Spleen (tissue), 11 donors: ENCODE results near the gene CACNA1C. TPM values are rescaled to one million over a fixed set of nuclear protein-coding genes. Genes with fewer than 3 reads are reported as not detected.
"Not testable (repeated sequence)": the region's sequence is repeated elsewhere in the genome, so short reads cannot be mapped to it uniquely, and the experiment has no call there.

Experiments used
- DNase-seq: peaks from one replicate; pipeline ENCODE4 v3.0.0-alpha.2; 2020
- H3K27ac ChIP-seq, 8 donors: fragments of 200-600 bp; sonication (generic) in 7 of 8; 1 replicate in 4 of 8; 2 replicates in 4 of 8; pipeline versions ENCODE4 v1.5.0 to v1.8.0; 2016 to 2021; ENCODE audit warnings: inconsistent platforms in 4 of 8, mild to moderate bottlenecking in 4 of 8, moderate library complexity in 1 of 8
- H3K27me3 ChIP-seq, 7 donors: fragments of 200-600 bp; sonication (generic) in 6 of 7; replicated peaks in 1 of 7; 1 replicate in 4 of 7; 2 replicates in 3 of 7; pipeline versions ENCODE4 v1.5.0 to v1.8.0; 2016 to 2021; ENCODE audit warnings: inconsistent platforms in 3 of 7, mild to moderate bottlenecking in 1 of 7
- H3K36me3 ChIP-seq, 6 donors: fragments of 200-600 bp; sonication (generic) in 5 of 6; 1 replicate in 4 of 6; 2 replicates in 2 of 6; pipeline versions ENCODE4 v1.5.0 to v1.8.0; 2016 to 2021; ENCODE audit warnings: inconsistent platforms in 2 of 6
- H3K4me1 ChIP-seq, 6 donors: fragments of 200-600 bp; sonication (generic) in 5 of 6; 1 replicate in 3 of 6; 2 replicates in 3 of 6; pipeline versions ENCODE4 v1.5.0 to v1.8.0; 2016 to 2021; ENCODE audit warnings: inconsistent platforms in 3 of 6
- H3K4me3 ChIP-seq, 8 donors: fragments of 200-600 bp; sonication (generic) in 7 of 8; 1 replicate in 4 of 8; 2 replicates in 4 of 8; pipeline versions ENCODE4 v1.5.0 to v1.8.0; 2016 to 2021; ENCODE audit warnings: inconsistent platforms in 4 of 8, mild to moderate bottlenecking in 4 of 8, moderate library complexity in 2 of 8
- H3K9me3 ChIP-seq, 8 donors: fragments of 200-600 bp; sonication (generic) in 7 of 8; 1 replicate in 4 of 8; 2 replicates in 4 of 8; pipeline versions ENCODE4 v1.5.0 to v1.8.0; 2016 to 2021; ENCODE audit warnings: inconsistent platforms in 4 of 8
- POLR2A ChIP-seq, 3 donors: fragments of 450-650 bp; IDR thresholded peaks; one replicate each; pipeline ENCODE4 v1.5.1; 2017; ENCODE audit warnings: antibody characterized with exemption in 3 of 3, mild to moderate bottlenecking in 1 of 3
- POLR2AphosphoS5 ChIP-seq, 3 donors: sonication (generic); formaldehyde crosslinking; IDR thresholded peaks; one replicate each; pipeline ENCODE4 v1.5.1; 2017; ENCODE audit warnings: antibody characterized with exemption in 3 of 3
- WGBS, 5 donors: extraction: QIAGEN DNeasy Blood & Tissue Kit in 3 of 5; methylation state at CpG; one replicate each; pipeline versions ENCODE4 v1.1.5 to v1.1.7; 2013 to 2018; 5-methylcytosine and 5-hydroxymethylcytosine counted together
- intact Hi-C: fragments of 100-400 bp; cut with DNase I; formaldehyde crosslinking; loops from one replicate; pipeline ENCODE4 v1.15.0; 2023; ENCODE audit warnings: low total_unique reads
- polyA plus RNA-seq, 3 donors: library from polyadenylated mRNA; stranded (reverse); fragments of 200-250 nt; gene quantifications; one replicate each; pipeline ENCODE4 v1.2.1, GENCODE V29; 2013
- total RNA-seq, 7 donors: library from RNA; depleted of rRNA in 3 of 7; stranded (reverse); fragments of >200 nt in 3 of 7; fragmentation: NEBNext Ultra II Directional in 4 of 7; extraction: Animal tissue kit (Norgen Biotek cat#: 25700) in 4 of 7; gene quantifications; one replicate each; pipeline versions ENCODE4 v1.1.0 to v1.2.1, GENCODE V29; 2016 to 2021
- TF ChIP-seq, protein P1 (sequence below), 11 experiments: fragments of 200-600 bp in 7 of 11; fragments of 450-650 bp in 4 of 11; sonication (generic) in 4 of 11; IDR thresholded peaks in 8 of 11; conservative IDR thresholded peaks in 3 of 11; 1 replicate in 7 of 11; 2 replicates in 4 of 11; pipeline versions ENCODE4 v1.4.0 to v1.8.0; 2016 to 2021; ENCODE audit warnings: antibody characterized with exemption in 11 of 11, inconsistent platforms in 4 of 11, mild to moderate bottlenecking in 1 of 11
- donor health status: healthy with polysubstance abuse.
- donor health status: DM: no; HTN: no; CAD: no; lungs with moderate emphysema.
- donor health status: DM: no; HTN: no; CAD: no.
- donor health status: Bipolar disorder and iron deficiency.
- donor health status: healthy.
- donor health status: DM: no; HTN: no; CAD: no.
- donor health status: DM: yes; HTN: yes; CAD: no.

The CACNA1C gene
- total and polyA plus RNA-seq, 10 donors = 0.67 to 27.6 (median 18.4) TPM

DNA sequence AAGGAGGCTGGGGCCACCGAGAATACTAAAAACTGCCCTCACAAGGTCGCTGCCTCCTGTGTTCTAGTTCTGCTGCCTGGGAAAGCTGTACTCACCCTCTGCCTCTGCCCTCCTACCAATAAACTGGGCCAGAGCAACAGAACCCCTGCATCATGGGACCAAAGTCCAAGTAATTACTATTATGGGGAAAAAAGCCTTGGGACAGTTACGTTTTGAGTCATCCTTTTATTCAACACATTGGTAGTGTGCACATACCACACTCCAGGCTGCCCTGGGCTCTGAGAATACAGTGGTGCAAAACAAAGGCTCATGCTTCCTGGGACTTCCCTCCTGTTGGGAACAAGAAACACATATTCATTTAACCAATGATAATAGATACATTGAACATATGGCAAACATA lies 49.0 kb downstream of the CACNA1C start:
- Histone ChIP-seq H3K36me3 (no peaks in the 10 kb centered on the region), H3K9me3 (peaks cover 0 to 4% (median 0%) of the 10 kb centered on the region in 8 donors), H3K4me1 (peaks cover 0 to 15% (median 0%) of the 10 kb centered on the region in 6 donors), H3K27me3 (no peaks in the 10 kb centered on the region), H3K27ac (no peak overlapping the region), H3K4me3 (no peak overlapping the region)
- no peak for DNase-seq
- intact Hi-C loops = no loop called here
- 38 to 84% (median 46%) methylated on average over 3 of the region's 3 CpGs for WGBS, 5 donors
- TF ChIP-seq POLR2AphosphoS5 (IDR thresholded peaks at IDR 0.05) = no peak
- TF ChIP-seq POLR2A (IDR thresholded peaks at IDR 0.05) = no peak
- TF ChIP-seq, protein P1, sequence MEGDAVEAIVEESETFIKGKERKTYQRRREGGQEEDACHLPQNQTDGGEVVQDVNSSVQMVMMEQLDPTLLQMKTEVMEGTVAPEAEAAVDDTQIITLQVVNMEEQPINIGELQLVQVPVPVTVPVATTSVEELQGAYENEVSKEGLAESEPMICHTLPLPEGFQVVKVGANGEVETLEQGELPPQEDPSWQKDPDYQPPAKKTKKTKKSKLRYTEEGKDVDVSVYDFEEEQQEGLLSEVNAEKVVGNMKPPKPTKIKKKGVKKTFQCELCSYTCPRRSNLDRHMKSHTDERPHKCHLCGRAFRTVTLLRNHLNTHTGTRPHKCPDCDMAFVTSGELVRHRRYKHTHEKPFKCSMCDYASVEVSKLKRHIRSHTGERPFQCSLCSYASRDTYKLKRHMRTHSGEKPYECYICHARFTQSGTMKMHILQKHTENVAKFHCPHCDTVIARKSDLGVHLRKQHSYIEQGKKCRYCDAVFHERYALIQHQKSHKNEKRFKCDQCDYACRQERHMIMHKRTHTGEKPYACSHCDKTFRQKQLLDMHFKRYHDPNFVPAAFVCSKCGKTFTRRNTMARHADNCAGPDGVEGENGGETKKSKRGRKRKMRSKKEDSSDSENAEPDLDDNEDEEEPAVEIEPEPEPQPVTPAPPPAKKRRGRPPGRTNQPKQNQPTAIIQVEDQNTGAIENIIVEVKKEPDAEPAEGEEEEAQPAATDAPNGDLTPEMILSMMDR (IDR thresholded peaks at IDR 0.05 in 8 of 11, conservative IDR thresholded peaks at IDR 0.05 in 3 of 11) = no peak

DNA sequence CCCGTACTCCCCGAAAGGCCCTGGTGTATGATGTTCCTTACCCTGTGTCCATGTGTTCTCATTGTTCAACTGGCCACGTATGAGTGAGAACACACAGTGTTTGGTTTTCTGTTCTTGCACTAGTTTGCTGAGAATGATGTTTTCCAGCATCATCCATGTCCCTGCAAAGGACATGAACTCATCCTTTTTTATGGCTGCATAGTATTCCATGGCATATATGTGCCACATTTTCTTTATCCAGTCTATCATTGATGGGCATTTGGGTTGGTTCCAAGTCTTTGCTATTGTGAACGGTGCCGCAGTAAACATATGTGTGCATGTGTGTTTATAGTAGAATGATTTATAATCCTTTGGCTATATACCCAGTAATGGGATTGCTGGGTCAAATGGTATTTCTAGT lies 49.9 kb downstream of the CACNA1C start:
- H3K27ac ChIP-seq, DNase-seq, H3K9me3 ChIP-seq, H3K27me3 ChIP-seq, H3K4me3 ChIP-seq, H3K36me3 ChIP-seq, intact Hi-C loops: not testable (repeated sequence)
- 80 to 98% (median 94%) methylated on average over 5 of the region's 5 CpGs for WGBS, 5 donors
- H3K4me1 ChIP-seq = peaks cover 0 to 15% (median 0%) of the 10 kb centered on the region in 6 donors

DNA sequence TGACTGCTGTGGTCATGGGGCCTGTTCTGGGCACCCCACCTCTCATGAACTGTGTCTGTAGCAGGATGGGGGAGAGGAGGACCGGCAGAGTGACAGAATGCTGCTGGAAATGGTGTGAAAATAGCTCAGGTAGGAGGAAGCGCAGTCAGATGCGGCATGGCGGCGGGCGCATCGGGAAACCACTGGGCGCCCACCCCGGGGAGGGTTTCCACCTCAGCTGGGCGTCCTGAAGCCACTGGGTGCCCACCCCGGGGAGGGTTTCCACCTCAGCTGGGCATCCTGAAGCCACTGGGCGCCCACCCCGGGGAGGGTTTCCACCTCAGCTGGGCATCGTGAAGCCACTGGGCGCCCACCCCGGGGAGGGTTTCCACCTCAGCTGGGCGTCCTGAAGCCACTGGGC lies 52.6 kb downstream of the CACNA1C start:
- H3K27me3 ChIP-seq, H3K9me3 ChIP-seq, intact Hi-C loops, DNase-seq, H3K36me3 ChIP-seq, H3K4me3 ChIP-seq, H3K27ac ChIP-seq: not testable (repeated sequence)
- 94 to 98% (median 96%) methylated on average over 10 to 17 of the region's 17 CpGs for WGBS, 5 donors
- peaks cover 0 to 15% (median 0%) of the 10 kb centered on the region in 6 donors for H3K4me1 ChIP-seq

DNA sequence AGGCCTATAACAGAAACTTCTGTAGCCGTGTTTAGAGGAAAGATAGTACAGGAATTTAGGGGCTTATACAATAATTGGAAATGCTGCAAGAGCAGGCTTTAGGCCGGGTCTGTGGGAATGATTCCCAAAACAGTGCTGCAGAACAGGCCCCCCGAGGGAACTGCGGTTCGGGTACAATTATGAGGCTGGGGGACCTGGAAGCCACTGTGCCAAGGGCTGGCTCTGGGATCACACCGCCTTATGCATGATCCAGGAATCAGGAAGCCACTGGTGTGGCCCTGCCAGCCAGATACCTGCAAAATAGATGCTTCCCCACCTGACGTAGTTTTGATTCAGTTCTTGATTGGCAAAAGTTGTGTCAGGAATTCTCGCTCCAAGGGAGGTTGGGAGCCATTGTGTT lies 55.4 kb downstream of the CACNA1C start:
- Histone ChIP-seq H3K27me3 (no peaks in the 10 kb centered on the region), H3K4me3 (no peak overlapping the region), H3K4me1 (peaks cover 0 to 6% (median 0%) of the 10 kb centered on the region in 6 donors), H3K27ac (no peak overlapping the region), H3K36me3 (no peaks in the 10 kb centered on the region), H3K9me3 (no peaks in the 10 kb centered on the region)
- WGBS, 5 donors = 90 to 98% (median 93%) methylated on average over 8 of the region's 8 CpGs
- TF ChIP-seq POLR2AphosphoS5 (IDR thresholded peaks at IDR 0.05) (no peak), POLR2A (IDR thresholded peaks at IDR 0.05) (no peak)
- TF ChIP-seq, protein P1 (IDR thresholded peaks at IDR 0.05 in 8 of 11, conservative IDR thresholded peaks at IDR 0.05 in 3 of 11) = no peak
- intact Hi-C loops = no loop called here
- DNase-seq = no peak

DNA sequence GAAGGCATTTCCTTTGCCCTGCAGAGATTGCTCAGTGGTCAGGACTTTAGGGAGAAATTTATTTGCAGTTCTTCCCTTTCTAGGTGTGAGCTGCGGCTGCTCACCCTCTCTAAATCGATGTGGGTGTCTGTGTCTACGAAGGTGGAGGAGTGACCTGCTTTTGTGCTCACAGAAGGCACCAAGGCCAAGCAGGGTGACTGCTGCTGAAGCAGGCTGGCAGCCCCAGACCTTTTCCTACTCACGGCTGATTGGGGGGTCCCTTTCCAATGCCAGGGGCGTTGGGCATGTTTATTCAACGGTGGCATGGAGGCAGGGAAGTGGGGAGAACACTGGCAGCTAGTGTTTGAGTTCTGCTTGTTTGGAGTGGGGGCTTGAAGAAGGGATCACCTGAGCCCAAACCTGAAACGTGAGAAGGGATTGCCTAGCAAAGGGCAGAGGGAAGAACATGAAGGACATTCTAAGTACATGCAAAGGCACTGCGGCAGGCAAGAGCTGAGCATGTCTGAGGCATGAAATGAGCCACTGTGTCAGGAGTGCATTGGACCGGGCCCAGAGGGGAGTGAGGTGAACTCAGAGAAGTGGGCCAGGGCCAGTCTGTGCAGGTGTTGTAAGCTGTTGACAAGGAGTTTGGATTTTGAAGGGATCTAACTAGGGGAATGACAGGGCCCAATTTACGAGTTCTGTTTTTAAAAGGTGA lies 56.3 kb downstream of the CACNA1C start:
- no peaks in the 10 kb centered on the region for H3K27me3 ChIP-seq
- no peak overlapping the region for H3K27ac ChIP-seq
- TF ChIP-seq, protein P1 (IDR thresholded peaks at IDR 0.05 in 8 of 11, conservative IDR thresholded peaks at IDR 0.05 in 3 of 11) = no peak
- TF ChIP-seq POLR2A (IDR thresholded peaks at IDR 0.05) (no peak), POLR2AphosphoS5 (IDR thresholded peaks at IDR 0.05) (no peak)
- H3K9me3 ChIP-seq = no peaks in the 10 kb centered on the region
- no peak overlapping the region for H3K4me3 ChIP-seq
- DNase-seq = no peak
- no peaks in the 10 kb centered on the region for H3K36me3 ChIP-seq
- 82 to 90% (median 85%) methylated on average over 10 of the region's 10 CpGs for WGBS, 5 donors
- intact Hi-C loops = no loop called here
- H3K4me1 ChIP-seq = peaks cover 0 to 6% (median 0%) of the 10 kb centered on the region in 6 donors
